HG03095 (cell line): ENCODE measurements around the gene WDR4.
"Not testable (repeated sequence)": the region's sequence is repeated elsewhere in the genome, so short reads cannot be mapped to it uniquely, and the experiment has no call there.

Experiments
- ATAC-seq: cut with Tn5 transposase; IDR thresholded peaks from one replicate; pipeline ENCODE4 v1.9.1; 2021; ENCODE audit warnings: moderate library complexity; ENCODE audit not compliant: unreplicated experiment

WDR4 gene

DNA sequence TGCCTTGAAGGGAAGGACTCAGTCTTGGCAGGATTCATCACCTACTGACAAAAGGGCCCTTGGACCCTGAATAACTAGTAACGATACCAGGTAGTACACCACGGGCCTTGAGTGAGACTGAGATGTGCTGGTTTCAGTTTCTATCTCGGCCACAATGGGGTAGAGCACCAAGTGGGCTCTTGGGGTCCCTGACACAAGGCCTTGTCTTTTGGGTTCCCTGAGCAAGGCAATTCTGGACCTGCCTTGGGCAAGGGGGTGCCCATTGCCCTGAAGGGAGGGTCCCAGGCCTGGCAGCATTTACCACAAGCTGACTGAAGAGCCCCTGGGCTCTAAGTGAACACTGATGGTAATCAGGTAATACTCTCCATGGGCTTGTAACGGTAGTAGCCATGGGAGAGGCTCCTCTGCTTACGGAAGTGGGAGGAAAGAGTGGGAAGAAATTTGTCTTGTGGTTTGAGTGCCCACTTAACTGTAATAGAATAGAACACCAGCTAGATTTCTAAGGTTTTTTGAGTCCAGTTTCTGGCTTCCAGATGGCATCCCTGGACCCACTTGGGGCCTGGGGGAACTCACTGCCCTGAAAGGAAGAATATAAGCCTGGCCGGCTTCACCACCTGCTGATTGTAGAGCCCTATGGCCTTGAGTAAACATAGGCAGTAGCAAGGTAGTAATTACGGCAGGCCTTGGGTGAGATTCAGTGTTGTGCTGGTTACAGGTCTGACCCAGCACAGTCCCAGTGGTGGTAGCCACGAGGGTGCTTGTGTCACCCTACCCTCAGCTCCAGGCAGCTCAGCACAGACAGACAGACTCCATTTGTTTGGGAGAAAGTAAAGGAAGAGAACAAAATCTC, 58.5 kb downstream of the WDR4 start:
- no peak for ATAC-seq

DNA sequence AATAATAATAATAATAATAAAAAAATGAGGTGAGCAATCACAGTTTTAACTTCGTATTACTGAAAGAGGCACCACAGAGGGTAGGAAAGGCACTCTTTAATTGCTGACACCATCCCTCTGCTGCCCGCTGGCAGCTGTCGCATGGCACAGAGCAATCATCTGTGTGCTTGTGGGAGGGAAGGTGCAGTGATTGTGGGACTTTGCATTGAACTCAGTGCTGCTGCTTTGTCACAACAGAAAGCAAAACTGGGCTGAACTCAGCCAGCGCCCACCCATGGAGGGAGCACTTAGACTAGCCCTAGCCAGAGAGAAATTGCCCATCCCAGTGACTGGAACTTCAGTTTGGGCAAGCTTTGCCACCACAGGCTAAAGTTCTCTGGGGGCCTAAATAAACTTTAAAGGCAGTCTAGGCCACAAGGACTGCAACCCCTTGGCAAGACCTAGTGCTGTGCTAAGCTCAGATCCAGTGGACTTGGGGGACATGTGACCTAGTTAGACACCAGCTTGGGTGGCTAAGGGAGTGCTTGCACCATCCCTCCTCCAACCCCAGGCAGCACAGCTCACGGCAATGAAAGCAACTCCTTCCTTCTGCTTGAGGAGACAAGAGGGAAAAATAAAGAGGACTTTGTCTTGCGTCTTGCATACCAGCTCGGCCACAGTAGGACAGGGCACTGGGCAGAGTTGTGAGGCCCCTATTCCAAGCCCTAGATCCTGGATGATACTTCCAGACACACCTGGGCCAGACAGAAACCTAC, 59.3 kb downstream of the WDR4 start:
- ATAC-seq = no peak

DNA sequence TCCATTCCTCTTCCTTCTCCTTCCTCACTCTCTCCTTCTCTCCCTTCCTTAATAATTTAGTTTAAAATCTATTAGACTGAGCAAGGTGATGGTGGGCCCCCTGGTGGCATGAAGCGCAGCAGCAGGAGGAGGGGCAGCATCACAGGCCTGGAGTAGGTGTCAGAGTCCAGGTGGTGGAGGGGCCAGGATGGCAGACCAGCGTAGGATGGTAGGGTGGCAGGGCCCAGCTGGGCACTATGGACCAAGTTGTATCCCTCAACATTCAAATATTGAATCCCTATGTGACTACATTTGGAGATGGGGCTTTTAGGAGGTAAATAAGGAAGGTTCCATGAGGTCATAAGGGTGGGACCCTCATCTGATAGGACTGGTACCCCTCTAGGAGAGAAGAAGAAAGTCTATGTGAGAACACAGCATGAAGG, 61.0 kb downstream of the WDR4 start:
- ATAC-seq = no peak

DNA sequence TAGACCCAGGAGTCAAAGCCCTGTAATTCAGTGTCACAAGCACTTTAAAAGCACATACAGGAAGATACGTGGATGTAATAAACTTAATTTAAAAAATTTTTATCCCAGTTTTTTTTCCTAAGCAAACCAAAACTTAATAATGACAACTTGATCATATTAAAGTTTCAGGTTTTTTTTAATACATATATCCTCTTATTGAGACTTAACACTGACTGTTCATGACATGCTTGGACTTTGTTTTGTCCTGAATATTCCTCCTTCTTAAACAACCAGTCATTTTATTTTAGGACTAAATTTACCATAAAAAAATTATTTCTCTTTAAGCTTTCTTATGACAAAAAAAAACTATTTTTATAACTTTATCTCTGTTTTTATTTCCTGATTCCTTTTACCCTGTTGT, 64.1 kb downstream of the WDR4 start:
- no peak for ATAC-seq

DNA sequence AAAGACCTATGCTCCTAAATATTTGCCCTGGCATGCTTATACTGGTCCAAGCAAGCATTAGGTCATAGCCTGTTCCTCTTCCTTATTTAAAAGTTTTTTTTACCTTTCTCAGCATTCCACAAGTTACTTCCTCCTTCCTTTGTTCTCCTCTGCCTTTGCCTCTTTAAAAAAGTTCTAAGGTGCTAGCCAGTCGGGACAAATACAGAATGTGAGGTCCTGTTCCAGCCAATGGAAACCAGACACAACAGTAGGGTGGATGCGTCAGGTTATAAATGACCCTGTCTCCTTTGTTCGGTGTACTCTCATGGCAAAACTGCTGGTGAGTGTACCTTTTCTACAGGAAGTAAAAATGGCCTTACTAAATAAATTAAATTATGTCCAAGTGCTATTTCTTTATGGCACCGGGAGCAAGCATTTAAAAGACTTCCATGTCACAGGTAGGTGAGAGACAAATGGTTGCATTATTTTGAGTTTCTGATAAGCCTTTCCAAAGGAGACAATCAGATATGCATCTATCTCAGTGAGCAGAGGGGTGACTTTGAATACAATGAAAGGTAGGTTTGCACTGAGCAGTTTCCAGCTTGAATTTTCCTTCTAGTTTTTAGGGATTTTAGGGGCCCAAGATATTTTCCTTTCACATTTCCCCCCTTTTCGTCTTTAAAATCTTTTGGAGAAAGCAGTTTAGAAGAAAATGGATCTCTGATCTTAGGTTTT, 66.7 kb downstream of the WDR4 start:
- not testable (repeated sequence) for ATAC-seq

DNA sequence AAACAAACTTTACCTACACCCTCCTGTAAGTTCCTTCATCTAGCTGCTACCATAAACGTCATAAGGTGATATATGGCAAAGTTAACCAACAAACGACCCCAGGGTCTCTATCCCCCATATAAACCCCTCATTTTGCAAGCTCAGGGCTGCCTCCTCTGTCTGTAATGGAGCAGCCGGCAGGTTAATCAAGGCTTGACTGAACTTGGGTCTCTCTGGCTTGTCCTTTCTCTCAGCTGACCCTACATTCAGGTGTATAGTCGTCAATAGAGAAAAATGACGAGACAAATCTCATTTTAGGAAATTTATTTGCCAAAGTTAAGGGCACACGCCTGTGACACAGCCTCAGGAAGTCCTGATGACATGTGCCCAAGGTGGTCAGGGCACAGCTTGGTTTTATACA, 67.4 kb downstream of the WDR4 start:
- ATAC-seq = no peak

DNA sequence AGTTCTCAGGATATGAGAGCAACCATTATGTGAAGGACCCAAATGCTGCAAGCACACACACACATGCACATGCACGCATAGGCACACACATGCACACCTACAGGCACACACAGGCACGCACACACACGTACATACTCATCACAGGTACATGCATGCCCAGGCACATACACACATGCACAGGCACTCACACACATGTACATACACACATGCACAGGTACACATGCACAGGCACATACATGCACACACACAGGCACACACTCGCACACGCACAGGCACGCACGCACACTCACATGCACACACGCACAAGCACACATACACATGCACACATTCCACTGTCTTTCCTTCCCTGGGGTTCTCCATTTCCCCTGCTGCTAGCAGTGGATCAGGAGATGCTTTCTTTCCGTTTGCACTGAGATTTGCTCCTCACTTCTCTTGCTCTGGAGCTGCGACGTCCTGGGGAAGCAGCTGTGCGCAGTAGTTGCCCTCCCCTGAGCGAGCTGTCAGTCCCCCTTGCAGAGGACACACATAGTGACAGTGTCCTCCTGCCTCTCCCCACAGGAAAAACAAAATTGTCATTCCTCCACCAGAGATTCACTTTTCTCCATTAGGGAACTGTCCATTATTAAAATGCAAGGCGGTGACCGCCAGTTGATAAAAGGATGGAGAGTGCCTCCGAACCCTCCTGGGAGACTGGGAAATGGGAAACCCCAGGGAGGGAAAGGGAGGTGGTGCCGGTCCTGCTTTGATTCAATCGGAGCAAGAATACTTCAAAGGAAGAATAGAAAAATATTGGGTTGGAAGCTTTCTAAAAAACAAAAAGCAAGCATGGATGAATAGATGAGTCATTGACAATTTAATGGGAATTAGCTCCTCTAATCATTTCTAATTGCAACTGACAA, 69.5 kb downstream of the WDR4 start:
- no peak for ATAC-seq

DNA sequence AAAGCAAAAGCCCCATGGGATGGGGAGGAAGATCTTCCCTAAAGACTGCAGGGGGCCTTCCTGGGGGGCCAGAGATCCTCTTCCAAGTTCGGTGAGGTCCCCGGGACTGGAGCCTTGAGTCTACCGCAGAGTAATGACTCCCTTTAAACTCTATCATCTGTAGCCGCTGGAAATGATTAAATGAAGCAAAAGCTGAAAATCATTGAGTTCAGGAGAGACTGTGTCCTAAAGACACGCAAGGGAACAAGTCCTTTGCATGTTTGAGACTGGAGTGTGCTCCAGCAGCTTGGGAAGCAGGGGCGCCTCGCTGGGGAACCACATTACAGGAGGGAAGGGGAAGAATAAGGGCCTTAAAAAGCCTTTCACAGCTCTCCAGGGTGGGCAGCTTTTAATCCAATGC, 70.2 kb downstream of the WDR4 start:
- ATAC-seq = no peak

DNA sequence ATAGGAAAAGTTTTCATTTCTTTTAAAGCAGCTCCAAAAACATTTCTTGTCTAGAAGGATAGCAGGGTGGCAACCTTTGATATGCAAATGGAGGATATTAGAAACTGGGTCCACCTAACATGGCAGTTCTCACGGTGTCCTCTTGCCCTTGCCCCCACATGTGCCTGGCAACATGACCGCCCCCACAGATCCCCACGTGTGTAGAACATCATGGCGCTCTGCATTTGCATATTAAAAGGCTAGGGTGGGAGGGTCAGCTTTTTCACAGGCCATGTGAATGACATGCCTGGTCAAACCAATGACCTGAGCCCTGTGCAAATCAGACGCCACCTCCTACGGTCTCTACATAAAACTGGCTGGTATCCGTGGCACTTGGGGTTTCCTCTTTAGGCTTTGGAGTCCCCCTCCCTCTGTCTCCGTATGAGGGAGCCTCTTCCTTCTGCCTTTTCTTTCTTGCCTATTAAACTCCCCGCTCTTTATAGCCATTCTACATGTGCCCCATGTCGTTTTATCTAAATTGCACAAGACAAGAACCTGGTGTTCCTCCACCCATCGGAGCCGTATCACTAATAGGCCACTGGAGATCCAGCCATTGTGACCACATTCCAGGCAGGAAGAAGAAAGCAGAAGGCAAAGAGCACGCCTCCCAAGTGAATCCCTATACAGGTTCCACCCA, 71.3 kb downstream of the WDR4 start:
- ATAC-seq = no peak

DNA sequence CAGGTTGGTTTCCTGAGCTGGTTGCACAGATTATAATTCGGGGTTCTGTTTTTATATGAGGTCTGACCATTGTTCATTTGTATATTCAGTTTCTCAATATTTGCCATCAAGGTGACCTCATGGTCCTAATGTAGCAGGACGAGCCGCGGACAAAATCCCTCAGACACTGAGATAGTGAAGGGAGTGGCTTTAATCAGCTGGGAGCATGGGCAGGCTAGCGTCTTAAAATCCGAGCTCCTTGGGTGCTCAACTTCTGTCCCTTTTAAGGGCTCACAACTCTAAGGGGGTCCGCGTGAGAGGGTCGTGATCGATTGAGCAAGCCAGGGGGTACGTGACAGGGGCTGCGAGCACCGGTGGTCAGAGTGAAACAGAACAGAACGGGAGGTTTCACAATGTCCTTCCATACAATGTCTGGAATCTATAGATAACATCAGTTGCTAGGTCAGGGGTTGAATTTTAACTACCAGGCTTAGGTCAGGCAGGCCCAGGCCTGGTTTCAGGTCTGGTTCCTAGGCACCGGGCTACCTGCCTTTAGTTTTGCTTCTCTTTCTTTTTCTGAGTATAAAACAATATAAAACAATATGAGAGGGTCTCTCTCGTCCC, 71.9 kb downstream of the WDR4 start:
- not testable (repeated sequence) for ATAC-seq

DNA sequence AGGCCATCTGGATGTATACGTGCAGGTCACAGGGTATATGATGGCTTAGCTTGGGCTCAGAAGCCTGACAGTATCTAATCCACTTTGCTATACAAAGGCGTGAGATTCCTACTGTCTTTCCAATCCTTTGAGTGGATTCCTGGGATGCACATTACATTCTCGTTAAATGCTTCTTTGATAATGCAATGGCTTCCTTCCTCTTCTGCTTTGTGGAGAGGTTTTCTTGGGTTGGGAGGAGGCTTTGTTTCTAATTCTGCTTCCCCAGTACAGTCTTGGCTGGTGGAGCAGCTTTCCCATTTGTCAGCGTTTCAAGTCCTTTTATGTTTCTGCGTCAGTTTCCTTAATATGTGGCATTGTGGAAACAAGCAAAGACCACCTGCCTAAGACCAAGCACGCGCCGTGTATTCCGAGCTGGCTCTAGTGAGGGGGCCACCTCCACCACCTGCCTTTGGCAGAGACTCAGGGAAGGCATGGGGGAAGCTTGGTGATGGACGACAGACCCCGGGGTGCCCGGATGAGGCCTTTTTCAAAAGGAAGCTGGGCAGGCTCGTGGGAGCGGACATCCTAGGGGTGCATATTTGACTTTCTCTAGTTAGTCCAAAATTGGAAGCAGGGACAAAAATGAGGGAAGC, 72.7 kb downstream of the WDR4 start:
- ATAC-seq = no peak

DNA sequence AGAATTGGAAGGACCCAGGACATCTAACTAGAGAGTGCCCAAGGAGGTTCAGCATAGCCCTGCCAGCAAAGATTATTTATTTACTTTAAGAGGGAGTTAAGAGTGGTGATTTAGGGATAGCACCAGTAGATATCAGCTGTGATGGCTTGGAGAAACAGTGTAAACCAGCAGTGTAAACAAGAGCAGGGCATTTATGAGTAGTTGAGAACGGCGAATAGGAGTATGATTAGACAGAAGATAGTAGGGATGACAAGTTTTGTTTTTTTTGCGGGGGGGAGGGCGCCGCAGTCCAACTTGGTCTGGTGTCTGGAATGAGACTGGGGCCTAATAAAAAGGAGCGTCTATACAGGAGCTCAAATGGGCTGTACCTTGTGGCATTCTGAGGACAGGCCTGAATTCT, 77.7 kb downstream of the WDR4 start:
- not testable (repeated sequence) for ATAC-seq

DNA sequence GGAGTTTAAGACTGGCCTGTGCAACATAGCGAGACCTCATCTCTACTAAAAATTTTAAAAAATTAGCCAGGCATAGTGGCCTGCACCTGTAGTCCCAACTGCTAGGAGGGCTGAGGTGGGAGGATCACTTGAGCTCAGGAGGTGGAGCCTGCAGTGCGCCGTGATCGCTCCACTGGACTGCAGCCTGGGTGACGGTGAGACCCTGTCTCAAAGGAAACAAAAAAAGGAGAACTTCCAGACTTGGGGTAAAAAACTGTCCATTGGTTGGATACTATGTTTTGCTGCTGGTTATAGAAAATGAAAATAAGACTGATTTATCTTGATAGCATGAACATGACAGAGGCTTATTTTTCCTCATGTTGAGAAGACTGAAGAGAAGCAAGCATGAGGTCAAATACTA, 79.4 kb downstream of the WDR4 start:
- no peak for ATAC-seq

DNA sequence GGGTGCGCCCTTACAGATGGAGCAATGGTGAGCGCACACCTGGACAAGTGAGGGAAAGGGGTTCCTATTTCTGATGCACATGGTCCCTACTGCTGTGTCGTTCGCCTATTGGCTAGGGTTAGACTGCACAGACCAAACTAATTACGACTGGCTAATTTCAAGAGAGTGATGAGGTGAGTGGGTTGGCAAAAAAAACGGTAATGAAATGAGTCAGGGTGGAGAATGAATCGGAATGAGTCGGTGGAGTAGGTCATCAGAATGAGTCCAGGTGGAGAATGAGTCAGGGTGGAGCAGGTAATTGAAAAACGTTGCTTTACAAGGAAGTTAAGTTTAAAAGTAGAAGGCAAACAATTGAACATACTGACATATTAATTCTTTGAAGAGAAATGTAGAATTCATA, 79.8 kb downstream of the WDR4 start:
- ATAC-seq = no peak
